Panc1 (cell line): Measurements from ENCODE around the gene WBP2NL.

Experiments
- POLR2AphosphoS5 ChIP-seq: IDR thresholded peaks from 2 replicates; pipeline ENCODE4 v1.6.1; 2012; ENCODE audit warnings: mild to moderate bottlenecking, low read depth, low read length, moderate library complexity
- TF ChIP-seq, protein P1 (sequence below): fragments of 450-650 bp; IDR thresholded peaks from 2 replicates; pipeline ENCODE4 v1.5.1; 2017; ENCODE audit warnings: mild to moderate bottlenecking

DNA sequence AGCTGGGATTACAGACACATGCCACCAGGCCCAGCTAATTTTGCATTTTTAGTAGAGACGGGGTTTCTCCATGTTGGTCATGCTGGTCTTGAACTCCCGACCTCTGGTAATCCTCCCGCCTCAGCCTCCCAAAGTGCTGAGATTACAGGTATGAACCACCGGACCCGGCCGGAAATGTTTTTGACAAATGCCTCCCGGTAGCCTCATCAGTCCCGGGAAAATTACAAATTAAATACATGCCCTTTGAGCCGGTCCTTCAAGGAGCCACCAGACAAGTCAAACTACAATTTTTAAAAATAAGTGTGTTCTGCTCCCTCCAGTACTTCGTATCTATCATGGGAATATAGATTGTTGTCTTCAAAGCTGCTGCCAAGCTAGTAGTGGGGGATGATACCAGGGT is 17.5 kb downstream of the WBP2NL start:
- TF ChIP-seq, protein P1, sequence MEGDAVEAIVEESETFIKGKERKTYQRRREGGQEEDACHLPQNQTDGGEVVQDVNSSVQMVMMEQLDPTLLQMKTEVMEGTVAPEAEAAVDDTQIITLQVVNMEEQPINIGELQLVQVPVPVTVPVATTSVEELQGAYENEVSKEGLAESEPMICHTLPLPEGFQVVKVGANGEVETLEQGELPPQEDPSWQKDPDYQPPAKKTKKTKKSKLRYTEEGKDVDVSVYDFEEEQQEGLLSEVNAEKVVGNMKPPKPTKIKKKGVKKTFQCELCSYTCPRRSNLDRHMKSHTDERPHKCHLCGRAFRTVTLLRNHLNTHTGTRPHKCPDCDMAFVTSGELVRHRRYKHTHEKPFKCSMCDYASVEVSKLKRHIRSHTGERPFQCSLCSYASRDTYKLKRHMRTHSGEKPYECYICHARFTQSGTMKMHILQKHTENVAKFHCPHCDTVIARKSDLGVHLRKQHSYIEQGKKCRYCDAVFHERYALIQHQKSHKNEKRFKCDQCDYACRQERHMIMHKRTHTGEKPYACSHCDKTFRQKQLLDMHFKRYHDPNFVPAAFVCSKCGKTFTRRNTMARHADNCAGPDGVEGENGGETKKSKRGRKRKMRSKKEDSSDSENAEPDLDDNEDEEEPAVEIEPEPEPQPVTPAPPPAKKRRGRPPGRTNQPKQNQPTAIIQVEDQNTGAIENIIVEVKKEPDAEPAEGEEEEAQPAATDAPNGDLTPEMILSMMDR = no peak
- no peak for TF ChIP-seq POLR2AphosphoS5
